Measurements from ENCODE around the gene PRKD1.
"Not testable (repeated sequence)": the region's sequence is repeated elsewhere in the genome, so short reads cannot be mapped to it uniquely, and the experiment has no call there.

The PRKD1 gene

GRCh38 chr14:29709490-29709889 lies 218.2 kb downstream of the PRKD1 start:
- no peaks in the 10 kb centered on the region for H3K27me3 ChIP-seq
- no peaks in the 10 kb centered on the region for H3K4me1 ChIP-seq (ENCODE audit: control insufficient read depth in 1 of 2, insufficient read depth in 1 of 2, low read depth in 1 of 2, low read length in 1 of 2)
- TF ChIP-seq CTCF (IDR thresholded peaks at IDR 0.05), result no peak
- no peaks in the 10 kb centered on the region for H3K36me3 ChIP-seq
- no peaks in the 10 kb centered on the region for H3K9me3 ChIP-seq
- H3K27ac ChIP-seq, result no peak overlapping the region
- H3K4me3 ChIP-seq (ENCODE audit: low read depth in 1 of 2, low read length in 1 of 2), result no peak overlapping the region

GRCh38 chr14:29706700-29707099 lies 220.9 kb downstream of the PRKD1 start:
- Histone ChIP-seq H3K27ac (no peak overlapping the region), H3K4me3 (ENCODE audit: low read depth in 1 of 2, low read length in 1 of 2) (no peak overlapping the region), H3K9me3 (no peaks in the 10 kb centered on the region), H3K27me3 (no peaks in the 10 kb centered on the region), H3K36me3 (no peaks in the 10 kb centered on the region), H3K4me1 (ENCODE audit: control insufficient read depth in 1 of 2, insufficient read depth in 1 of 2, low read depth in 1 of 2, low read length in 1 of 2) (no peaks in the 10 kb centered on the region)
- no peak for TF ChIP-seq CTCF (IDR thresholded peaks at IDR 0.05)

GRCh38 chr14:29705801-29706200 lies 221.8 kb downstream of the PRKD1 start:
- Histone ChIP-seq H3K36me3 (no peaks in the 10 kb centered on the region), H3K27me3 (no peaks in the 10 kb centered on the region), H3K27ac (no peak overlapping the region), H3K9me3 (no peaks in the 10 kb centered on the region), H3K4me1 (ENCODE audit: control insufficient read depth in 1 of 2, insufficient read depth in 1 of 2, low read depth in 1 of 2, low read length in 1 of 2) (no peaks in the 10 kb centered on the region), H3K4me3 (ENCODE audit: low read depth in 1 of 2, low read length in 1 of 2) (no peak overlapping the region)
- no peak for TF ChIP-seq CTCF (IDR thresholded peaks at IDR 0.05)

- not testable (repeated sequence) for H3K36me3 ChIP-seq; H3K4me1 ChIP-seq (ENCODE audit: control insufficient read depth in 1 of 2, insufficient read depth in 1 of 2, low read depth in 1 of 2, low read length in 1 of 2); H3K27ac ChIP-seq; H3K9me3 ChIP-seq; H3K4me3 ChIP-seq (ENCODE audit: low read depth in 1 of 2, low read length in 1 of 2); H3K27me3 ChIP-seq
Observed at GRCh38 chr14:29689597-29689996, 238.1 kb downstream of the PRKD1 start.

- no peak for TF ChIP-seq CTCF (IDR thresholded peaks at IDR 0.05)
- H3K9me3 ChIP-seq, result no peaks in the 10 kb centered on the region
- no peaks in the 10 kb centered on the region for H3K27me3 ChIP-seq
- H3K4me3 ChIP-seq (ENCODE audit: low read depth in 1 of 2, low read length in 1 of 2), result no peak overlapping the region
- H3K27ac ChIP-seq, result no peak overlapping the region
- H3K36me3 ChIP-seq, result no peaks in the 10 kb centered on the region
- no peaks in the 10 kb centered on the region for H3K4me1 ChIP-seq (ENCODE audit: control insufficient read depth in 1 of 2, insufficient read depth in 1 of 2, low read depth in 1 of 2, low read length in 1 of 2)
Observed at GRCh38 chr14:29687866-29688265, 239.8 kb downstream of the PRKD1 start.

GRCh38 chr14:29687071-29687765 lies 240.4 kb downstream of the PRKD1 start:
- H3K4me1 ChIP-seq (ENCODE audit: control insufficient read depth in 1 of 2, insufficient read depth in 1 of 2, low read depth in 1 of 2, low read length in 1 of 2), result no peaks in the 10 kb centered on the region
- H3K9me3 ChIP-seq, result no peaks in the 10 kb centered on the region
- TF ChIP-seq CTCF (IDR thresholded peaks at IDR 0.05), result no peak
- H3K4me3 ChIP-seq (ENCODE audit: low read depth in 1 of 2, low read length in 1 of 2), result no peak overlapping the region
- H3K27me3 ChIP-seq, result no peaks in the 10 kb centered on the region
- no peaks in the 10 kb centered on the region for H3K36me3 ChIP-seq
- H3K27ac ChIP-seq, result no peak overlapping the region
